ENCODE results near the gene RCL1. TPM values are rescaled to one million over a fixed set of nuclear protein-coding genes. Genes with fewer than 3 reads are reported as not detected.

Gene RCL1
- total and polyA plus RNA-seq, 2 of the 13 experiments (the other 11 are each of a cell fraction or from before 2014, with no cell fraction given): 22.3 to 31.6 TPM

- TF ChIP-seq NR2F6 (IDR thresholded peaks at IDR 0.05): no peak
- TF ChIP-seq NR2F6 (CRISPR knock-in tag; IDR thresholded peaks at IDR 0.05): no peak
Measured at GRCh38 chr9:4798281-4799032, 5.7 kb downstream of the RCL1 start (continued).

- Histone ChIP-seq H3K9ac (ENCODE audit: insufficient read depth, low read depth, low read length) (no peak overlapping the region), H4K20me1 (ENCODE audit: insufficient read depth, low read length) (peaks cover 11% of the 10 kb centered on the region), H3K4me3 (replicated peaks in 1 of 3; ENCODE audit: insufficient read depth in 1 of 3, low read depth in 2 of 3, low read length in 3 of 3) (no peak overlapping the region), H2AFZ (ENCODE audit: low read length) (no peak overlapping the region), H3K79me2 (ENCODE audit: insufficient read depth, low read length) (peaks cover 93% of the 10 kb centered on the region), H3K27me3 (ENCODE audit: control insufficient read depth in 1 of 2, insufficient read depth in 2 of 2, low read length in 2 of 2) (no peaks in the 10 kb centered on the region), H3K36me3 (replicated peaks in 1 of 2; ENCODE audit: control insufficient read depth in 1 of 2, insufficient read depth in 2 of 2, low read length in 2 of 2) (no peaks in the 10 kb centered on the region), H3K4me2 (ENCODE audit: low read depth, low read length) (no peak overlapping the region), H3K9me3 (ENCODE audit: low read length) (no peaks in the 10 kb centered on the region), H3K27ac (ENCODE audit: extremely low read length, insufficient read depth, low read length) (no peak overlapping the region), H3K4me1 (ENCODE audit: insufficient read depth, low read length) (peaks cover 42% of the 10 kb centered on the region)
- WGBS (ENCODE audit: low lambda C conversion rate): 99% methylated on average over 3 of the region's 3 CpGs
- DNase-seq (ENCODE audit: low spot score) (no peak), ATAC-seq (no peak), FAIRE-seq (no peak)
- no peak for TF ChIP-seq NFE2L2 (IDR thresholded peaks at IDR 0.05; ENCODE audit: low read length)
- TF ChIP-seq ZNF180 (CRISPR knock-in tag; IDR thresholded peaks at IDR 0.05; ENCODE audit: borderline replicate concordance, low read depth): no peak
- no peak for TF ChIP-seq ZNF362 (CRISPR knock-in tag; IDR thresholded peaks at IDR 0.05; ENCODE audit: borderline replicate concordance)
- TF ChIP-seq MYNN (CRISPR knock-in tag; IDR thresholded peaks at IDR 0.05; ENCODE audit: low read depth): no peak
- CTCF ChIA-PET (ENCODE audit: low intra/inter-chr PET ratio, low total read pairs): no interaction called here
- intact Hi-C loops (cut with micrococcal nuclease; ENCODE audit: unreplicated experiment): loop anchor here (10.0 kb wide), 1 partner anchor 126 kb away; no protein-coding TSS in a partner anchor
- BruUV-seq (replicated peaks): no TSS peak
- POLR2A ChIA-PET: no interaction called here
- in situ Hi-C loops (cut with HindIII; ENCODE audit: extremely low pct_ligation_motif_present, low pct_unique_long_range_greater_than_20kb): no loop called here
Measured at GRCh38 chr9:4799033-4799430, 6.3 kb downstream of the RCL1 start.

Data from HepG2 (cell line).